GM12878 (cell line): ENCODE measurements around the gene RHOB. TPM values are rescaled to one million over a fixed set of nuclear protein-coding genes. Genes with fewer than 3 reads are reported as not detected.

ENCODE experiments used
- ATAC-seq: fragments of 200-7000 bp; cut with Tn5 transposase; 3 replicates; pipeline ENCODE4 v1.9.1; 2020; ENCODE audit warnings: mild to moderate bottlenecking, moderate library complexity
- BruUV-seq: library from RNA; stranded (reverse); fragments of 400-500 nt; replicated peaks from 2 replicates; lab custom pipeline; 2021; lab: Mats Ljungman, UMichigan
- CTCF ChIA-PET: fragments of 300-600 bp; sonication (Branson Sonifier 250); formaldehyde crosslinking; extraction: SDS; loops from one replicate; lab custom pipeline; 2021; ENCODE audit warnings: inconsistent platforms; lab: Yijun Ruan, JAX
- POLR2A ChIA-PET: fragments of 350-600 bp; formaldehyde crosslinking; extraction: SDS; loops from one replicate; lab custom pipeline; 2021; ENCODE audit warnings: inconsistent platforms; lab: Charles Lee
- RAD21 ChIA-PET: fragments of 300-600 bp; sonication (Branson Sonifier 250); formaldehyde crosslinking; loops from one replicate; lab custom pipeline; 2023; ENCODE audit warnings: antibody characterized with exemption; ENCODE audit not compliant: unreplicated experiment; lab: Charles Lee
- SMC1A ChIA-PET: fragments of 300-600 bp; sonication (Branson Sonifier 250); formaldehyde crosslinking; loops from one replicate; lab custom pipeline; 2023; ENCODE audit not compliant: unreplicated experiment, uncharacterized antibody; lab: Charles Lee
- DNase-seq: peaks from one replicate; pipeline ENCODE4 v3.0.0-alpha.2; 2011; ENCODE audit warnings: low read depth, low spot score
- FAIRE-seq: peaks from 3 replicates; lab custom pipeline; 2011; peaks lifted over from hg19 to GRCh38; lab: Jason Lieb, UNC
- H2AFZ ChIP-seq: 2 replicates; pipeline ENCODE4 v1.6.0; 2011; ENCODE audit warnings: low read depth, low read length, control low read depth; ENCODE audit not compliant: control insufficient read depth
- H3K27ac ChIP-seq: 2 replicates; pipeline ENCODE4 v1.5.1; 2011; ENCODE audit warnings: control low read depth; ENCODE audit not compliant: control insufficient read depth, insufficient read depth
- H3K27me3 ChIP-seq, 2 experiments: replicated peaks in 1 of 2; 2 replicates each; pipeline versions ENCODE4 v1.6.0 to v1.6.1; 2011; ENCODE audit warnings: low read length in 1 of 2; ENCODE audit not compliant: control insufficient read depth in 2 of 2, insufficient read depth in 2 of 2
- H3K36me3 ChIP-seq, 2 experiments: 2 replicates each; pipeline ENCODE4 v1.5.1; 2011; ENCODE audit warnings: low read length in 1 of 2; ENCODE audit not compliant: control insufficient read depth in 2 of 2, insufficient read depth in 2 of 2
- H3K4me1 ChIP-seq: 2 replicates; pipeline ENCODE4 v1.6.1; 2011; ENCODE audit warnings: mild to moderate bottlenecking, low read length, moderate library complexity, mixed read lengths; ENCODE audit not compliant: control insufficient read depth, insufficient read depth
- H3K4me2 ChIP-seq: 2 replicates; pipeline ENCODE4 v1.6.0; 2011; ENCODE audit warnings: control low read depth; ENCODE audit not compliant: control insufficient read depth, insufficient read depth
- H3K4me3 ChIP-seq: fragments of 200-600 bp; sonication (generic); 2 replicates; pipeline ENCODE4 v1.5.1; 2016
- H3K79me2 ChIP-seq: 2 replicates; pipeline ENCODE4 v1.6.0; 2011; ENCODE audit warnings: low read length; ENCODE audit not compliant: control insufficient read depth, insufficient read depth
- H3K9ac ChIP-seq: 2 replicates; pipeline ENCODE4 v1.8.0; 2011; ENCODE audit warnings: low read length, control low read depth, mixed read lengths; ENCODE audit not compliant: control insufficient read depth, insufficient read depth
- H3K9me3 ChIP-seq: replicated peaks from 3 replicates; pipeline ENCODE4 v1.5.1; 2011; ENCODE audit warnings: mild to moderate bottlenecking, low read length; ENCODE audit not compliant: control insufficient read depth, insufficient read depth
- H4K20me1 ChIP-seq: 2 replicates; pipeline ENCODE4 v1.6.0; 2011; ENCODE audit not compliant: control insufficient read depth, insufficient read depth
- BRCA1 ChIP-seq: IDR thresholded peaks from 2 replicates; pipeline ENCODE4 v1.6.1; 2011; ENCODE audit warnings: low read depth, low read length, improper control_type of control experiment
- CBFB ChIP-seq: IDR thresholded peaks from 2 replicates; pipeline ENCODE4 v1.6.1; 2016; ENCODE audit warnings: antibody characterized with exemption, low read depth
- CEBPB ChIP-seq, 2 experiments: fragments of 150-350 bp in 1 of 2; IDR thresholded peaks; 2 replicates each; pipeline ENCODE4 v1.6.1; 2012 to 2014; ENCODE audit warnings: low read depth in 2 of 2, low read length in 2 of 2, borderline replicate concordance in 1 of 2, inconsistent platforms in 1 of 2
- CREM ChIP-seq: IDR thresholded peaks from 2 replicates; pipeline ENCODE4 v1.6.1; 2014; ENCODE audit warnings: antibody characterized with exemption, low read depth
- IRF4 ChIP-seq: IDR thresholded peaks from 2 replicates; pipeline ENCODE4 v1.6.1; 2011; ENCODE audit warnings: low read depth, low read length
- RAD51 ChIP-seq: fragments of 450-650 bp; IDR thresholded peaks from 2 replicates; pipeline ENCODE4 v1.6.1; 2016; ENCODE audit warnings: moderate library complexity, mild to moderate bottlenecking, inconsistent platforms
- RCOR1 ChIP-seq: conservative IDR thresholded peaks from 2 replicates; pipeline ENCODE4 v1.6.1; 2012; ENCODE audit warnings: low read depth, low read length, improper control_type of control experiment
- WGBS: methylation state at CpG from one replicate; pipeline ENCODE4 v1.1.6; 2016; ENCODE audit warnings: low lambda C conversion rate; ENCODE audit not compliant: insufficient replicate concordance, insufficient coverage; ENCODE audit errors: missing lambda C conversion rate; 5-methylcytosine and 5-hydroxymethylcytosine counted together
- in situ Hi-C: fragments of 300-500 bp; cut with MboI; formaldehyde crosslinking; loops from 9 replicates; pipeline ENCODE4 v1.14.3; 2018; ENCODE audit warnings: mixed read lengths
- intact Hi-C: fragments of 100-400 bp; cut with micrococcal nuclease; formaldehyde crosslinking; loops from one replicate; pipeline ENCODE4 v1.14.2; 2022; ENCODE audit not compliant: unreplicated experiment
- polyA plus RNA-seq, 11 experiments: library from polyadenylated mRNA; depleted of rRNA in 4 of 11; unstranded in 6 of 11; stranded (reverse) in 5 of 11; fragments of >200 nt; fragmentation: Nextera tagmentation in 4 of 11; fragmentation: Illumina TruSeq in 1 of 11; extraction: Ambion mirVana in 4 of 11; extraction: Trizol in 1 of 11; gene quantifications; 1 replicate in 1 of 11; 2 replicates in 10 of 11; pipeline versions ENCODE4 v1.2.1 to v1.2.3, GENCODE V29; 2011 to 2016; ENCODE audit warnings: inconsistent platforms in 2 of 11, missing spikeins in 2 of 11, low read depth in 1 of 11
- total RNA-seq, 4 experiments: library from RNA; depleted of rRNA in 3 of 4; stranded (reverse); fragments of >200 nt in 3 of 4; fragmentation: Illumina TruSeq in 1 of 4; extraction: Trizol in 1 of 4; gene quantifications; 2 replicates each; pipeline versions ENCODE4 v1.2.1 to v1.2.3, GENCODE V29; 2013 to 2021

Gene RHOB
- total and polyA plus RNA-seq, 10 of the 15 experiments (the other 5 are each of a cell fraction or from before 2014, with no cell fraction given) = 0.03 to 4.5 (median 1.2) TPM

- no peaks in the 10 kb centered on the region for H3K9me3 ChIP-seq
- POLR2A ChIA-PET = interaction anchor here (0.5 to 1.9 kb wide), 3 partner anchors 17 to 961 kb away, joined by 3 to 4 read pairs (median 4); partner anchors contain the start of gene RHOB
- no peaks in the 10 kb centered on the region for H3K79me2 ChIP-seq
- intact Hi-C loops = no loop called here
- H3K4me2 ChIP-seq = peak overlapping the region; percentile 43
- peak overlapping the region; percentile 20; the same call in 1 of the 2 replicates for H2AFZ ChIP-seq
- BruUV-seq = no TSS peak
- no peak overlapping the region for H3K27ac ChIP-seq
- no peak overlapping the region for H3K9ac ChIP-seq
- no peaks in the 10 kb centered on the region for H3K36me3 ChIP-seq
- no peak for ATAC-seq
- no peak overlapping the region for H3K4me3 ChIP-seq
- H4K20me1 ChIP-seq = no peaks in the 10 kb centered on the region
- 58% methylated on average over 4 of the region's 4 CpGs for WGBS
- FAIRE-seq = no peak
- in situ Hi-C loops = loop anchor here (25.0 kb wide), 1 partner anchor 532 kb away; no protein-coding TSS in a partner anchor
- peaks cover 32% of the 10 kb centered on the region for H3K4me1 ChIP-seq
- H3K27me3 ChIP-seq = no peaks in the 10 kb centered on the region
- SMC1A ChIA-PET = interaction anchor here (0.8 to 1.6 kb wide), 5 partner anchors 10 to 96 kb away, joined by 3 to 6 read pairs (median 3); no protein-coding TSS in a partner anchor
- CTCF ChIA-PET = interaction anchor here (0.6 to 5.2 kb wide), 4 partner anchors 14 to 596 kb away, joined by 3 to 23 read pairs (median 4); no protein-coding TSS in a partner anchor
- RAD21 ChIA-PET = interaction anchor here (0.9 to 1.0 kb wide), 4 partner anchors 10 to 166 kb away, joined by 3 to 6 read pairs (median 4); partner anchors contain the start of gene RHOB
- DNase-seq = no peak
- TF ChIP-seq IRF4 = no peak
- no peak for TF ChIP-seq CBFB
- TF ChIP-seq BRCA1 = no peak
- TF ChIP-seq CREM = no peak
- TF ChIP-seq CEBPB (IDR thresholded peaks at IDR 0.05; ENCODE audit: borderline replicate concordance in 1 of 2, low read depth in 2 of 2, low read length in 2 of 2) = no peak
- no peak for TF ChIP-seq RCOR1
- no peak for TF ChIP-seq RAD51
Measured at GRCh38 chr2:20430035-20430434, 16.8 kb upstream of the RHOB start.
